ENCODE measurements around the gene WSB2.

GRCh38 chr12:118059341-118060191 lies 1.4 kb downstream of the WSB2 start:
- TF ChIP-seq CTCF (conservative IDR thresholded peaks at IDR 0.05; ENCODE audit: low read depth, low read length) (no peak), EZH2 (IDR thresholded peaks at IDR 0.05; ENCODE audit: low read length, unreplicated experiment) (no peak)

All from PC-3 (cell line).